HG03520 (cell line): ENCODE results near the gene SMIM33.
"Not testable (repeated sequence)": the region's sequence is repeated elsewhere in the genome, so short reads cannot be mapped to it uniquely, and the experiment has no call there.

Experiments
- ATAC-seq: cut with Tn5 transposase; IDR thresholded peaks from one replicate; pipeline ENCODE4 v1.9.1; 2021; ENCODE audit warnings: mild to moderate bottlenecking, moderate library complexity; ENCODE audit not compliant: unreplicated experiment

The SMIM33 gene

GRCh38 chr5:139456776-139457175 is 14.0 kb upstream of the SMIM33 start:
- ATAC-seq: no peak

GRCh38 chr5:139457241-139457640 is 13.6 kb upstream of the SMIM33 start:
- no peak for ATAC-seq

- no peak for ATAC-seq
Observed at GRCh38 chr5:139457653-139458306, 13.0 kb upstream of the SMIM33 start.

DNA sequence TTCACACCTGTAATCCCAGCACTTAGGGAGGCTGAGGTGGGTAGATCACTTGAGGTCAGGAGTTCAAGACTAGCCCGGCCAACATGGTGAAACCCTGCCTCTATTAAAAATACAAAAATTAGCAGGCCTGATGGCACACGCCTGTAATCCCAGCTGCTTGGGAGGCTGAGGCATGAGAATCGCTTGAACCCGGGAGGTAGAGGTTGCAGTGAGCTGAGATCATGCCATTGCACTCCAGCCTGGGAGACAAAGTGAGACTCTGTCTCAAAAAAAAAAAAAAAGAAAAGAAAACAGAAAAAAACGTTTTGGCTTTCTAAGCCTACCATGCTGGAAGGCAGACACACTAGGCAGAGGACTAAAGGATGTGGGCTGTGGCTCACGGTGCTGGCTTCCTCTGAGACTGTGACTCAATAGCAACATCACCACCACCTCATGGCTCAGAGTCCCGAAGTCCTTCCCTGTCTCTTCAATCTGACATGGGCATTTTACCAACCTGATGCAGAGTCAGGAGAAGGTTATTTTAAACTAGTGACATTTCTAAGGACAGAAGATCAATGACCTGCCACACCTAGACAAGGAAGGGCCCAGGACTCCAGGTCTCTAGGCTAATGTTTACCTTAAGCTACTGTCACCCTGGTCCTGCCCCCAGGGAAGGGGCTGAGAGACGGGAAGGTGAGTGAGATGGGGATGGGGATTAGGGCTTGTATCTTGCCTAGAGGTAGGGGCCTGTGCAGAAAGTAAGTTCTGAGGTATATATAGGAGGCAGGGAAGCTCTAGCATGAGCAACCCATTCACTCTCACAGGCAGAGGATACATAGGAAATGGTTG is 12.0 kb upstream of the SMIM33 start:
- peak; percentile 48 for ATAC-seq

DNA sequence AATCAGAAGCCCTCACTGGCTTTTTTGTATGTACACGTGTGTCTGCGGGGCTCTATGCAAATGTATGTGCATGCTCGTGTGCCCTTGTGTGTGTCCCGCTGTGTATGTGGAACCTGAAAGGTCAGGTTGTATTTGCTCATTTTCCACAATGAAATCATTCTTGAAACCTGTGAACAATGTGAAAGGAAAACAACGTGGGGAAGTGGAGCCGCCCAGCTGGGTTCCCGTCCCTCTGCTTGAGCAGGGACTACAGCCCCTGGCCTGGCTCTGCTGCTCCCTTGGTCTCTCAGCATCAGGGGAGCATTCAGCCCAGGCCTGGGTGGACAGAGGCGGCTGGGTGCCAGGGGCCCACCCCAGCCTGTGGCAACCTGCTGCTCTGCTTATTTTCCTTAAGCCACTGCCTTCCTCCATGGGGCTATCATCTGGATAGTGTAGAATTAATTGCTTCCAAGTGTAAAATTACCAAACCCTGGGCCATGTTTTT is 11.3 kb upstream of the SMIM33 start:
- peak; percentile 23 for ATAC-seq

GRCh38 chr5:139460455-139460854 is 10.3 kb upstream of the SMIM33 start:
- no peak for ATAC-seq

GRCh38 chr5:139461176-139461575 is 9.6 kb upstream of the SMIM33 start:
- no peak for ATAC-seq

DNA sequence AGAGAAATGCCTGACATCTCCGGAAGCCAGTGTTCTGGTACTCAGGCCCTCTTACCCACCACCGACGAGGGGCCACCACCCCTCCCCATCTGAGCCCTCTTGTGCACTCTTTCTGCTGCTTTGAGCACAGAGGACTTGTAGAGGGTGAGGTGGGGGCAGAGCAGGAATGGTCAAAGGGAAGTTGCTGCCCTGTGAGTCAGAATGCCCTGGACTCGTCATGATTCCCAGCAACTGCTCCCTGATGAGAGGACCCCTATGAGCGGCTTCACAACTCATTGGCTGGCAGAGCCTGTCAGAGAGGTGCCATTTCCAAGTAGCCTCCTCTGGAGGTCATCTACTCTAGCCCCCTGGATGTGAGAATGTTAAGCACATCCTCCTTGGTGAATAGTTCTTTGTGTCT is 9.1 kb upstream of the SMIM33 start:
- ATAC-seq: no peak

DNA sequence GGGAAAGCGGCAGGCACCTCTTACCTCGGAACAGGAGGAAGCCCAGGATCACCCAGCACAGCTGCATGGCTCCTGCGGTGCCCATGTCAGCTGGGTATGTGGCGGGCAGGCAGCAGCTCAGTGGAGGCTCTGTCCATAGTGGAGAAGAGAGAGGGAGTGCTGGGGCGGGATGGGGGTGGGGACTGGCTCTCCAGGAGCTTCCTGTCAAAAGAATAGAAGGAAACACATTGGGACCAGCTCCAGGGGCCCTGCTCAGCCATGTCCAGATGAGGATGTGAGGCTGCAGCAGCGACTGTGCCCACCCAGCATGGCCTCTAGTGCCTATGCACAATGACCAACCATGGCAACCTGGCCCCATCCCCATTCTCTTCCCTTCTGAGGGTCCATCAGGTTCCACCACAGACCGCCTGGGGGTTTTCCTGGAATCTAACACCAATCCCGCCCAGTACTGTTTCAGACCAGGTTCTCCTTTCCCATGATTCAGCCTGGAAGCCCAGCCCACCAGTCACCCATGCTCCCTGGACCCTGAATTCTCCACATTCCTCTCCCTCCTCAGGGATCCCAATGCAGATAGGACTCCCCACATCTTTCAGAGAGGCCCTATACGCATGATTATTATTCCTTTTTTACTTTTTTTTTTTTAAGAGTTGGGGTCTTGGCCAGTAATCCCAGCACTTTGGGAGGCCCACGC is 8.1 kb upstream of the SMIM33 start, which contains the start of gene ECSCR:
Gene ECSCR, minus strand, starts transcription at position 158 of the 691 bp plus-strand sequence. Its CDS starts 73 bp downstream, at position 85.
- no peak for ATAC-seq

DNA sequence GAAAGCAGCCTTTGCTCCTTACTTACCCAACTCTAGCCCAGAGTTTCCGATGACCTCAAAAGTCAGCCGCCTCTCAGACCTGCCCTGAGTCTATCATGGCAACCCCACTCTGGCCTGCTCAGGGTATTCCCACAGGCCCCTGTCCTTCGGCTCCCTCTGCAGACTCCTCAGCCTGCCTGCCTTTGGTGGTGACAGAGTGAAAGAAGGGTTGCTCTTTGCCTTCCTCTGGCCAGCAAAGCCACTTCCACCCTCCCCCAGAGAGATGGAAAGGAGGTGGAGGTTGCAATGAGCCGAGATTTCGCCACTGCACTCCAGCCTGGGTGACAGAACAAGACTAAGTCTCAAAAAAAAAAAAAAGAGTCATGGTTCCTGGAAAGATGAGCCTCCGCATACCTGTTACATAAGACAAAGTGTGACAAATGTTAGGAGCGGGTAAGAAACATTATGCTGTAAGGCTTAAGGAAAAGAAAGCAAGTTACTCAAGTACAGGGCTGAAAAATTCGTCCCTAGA is 2.3 kb upstream of the SMIM33 start:
- no peak for ATAC-seq

DNA sequence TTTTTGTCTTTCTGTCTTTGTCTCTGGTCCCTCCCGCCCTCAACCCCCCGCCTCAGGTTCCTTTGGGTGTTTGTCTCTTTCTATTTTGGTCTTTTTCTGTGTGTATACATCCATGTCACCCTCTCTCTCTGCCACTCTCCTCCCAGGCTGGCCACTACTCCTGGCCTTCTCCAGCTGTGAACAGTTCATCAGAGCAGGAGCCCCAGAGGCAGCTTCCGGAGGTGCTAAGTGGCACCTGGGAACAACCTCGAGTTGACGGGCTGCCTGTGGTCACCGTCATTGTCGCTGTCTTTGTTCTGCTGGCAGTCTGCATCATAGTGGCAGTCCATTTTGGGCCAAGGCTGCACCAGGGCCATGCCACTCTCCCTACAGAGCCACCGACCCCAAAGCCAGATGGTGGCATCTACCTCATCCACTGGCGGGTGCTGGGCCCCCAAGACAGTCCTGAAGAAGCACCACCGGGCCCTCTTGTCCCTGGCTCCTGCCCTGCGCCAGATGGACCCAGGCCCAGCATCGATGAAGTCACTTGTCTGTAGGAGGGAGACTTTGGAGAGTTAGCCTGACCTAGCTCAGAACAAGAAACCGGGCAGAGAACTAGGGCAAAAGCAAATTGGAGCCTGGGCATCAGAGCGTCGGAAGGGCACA is 1.7 kb downstream of the SMIM33 start:
- no peak for ATAC-seq

DNA sequence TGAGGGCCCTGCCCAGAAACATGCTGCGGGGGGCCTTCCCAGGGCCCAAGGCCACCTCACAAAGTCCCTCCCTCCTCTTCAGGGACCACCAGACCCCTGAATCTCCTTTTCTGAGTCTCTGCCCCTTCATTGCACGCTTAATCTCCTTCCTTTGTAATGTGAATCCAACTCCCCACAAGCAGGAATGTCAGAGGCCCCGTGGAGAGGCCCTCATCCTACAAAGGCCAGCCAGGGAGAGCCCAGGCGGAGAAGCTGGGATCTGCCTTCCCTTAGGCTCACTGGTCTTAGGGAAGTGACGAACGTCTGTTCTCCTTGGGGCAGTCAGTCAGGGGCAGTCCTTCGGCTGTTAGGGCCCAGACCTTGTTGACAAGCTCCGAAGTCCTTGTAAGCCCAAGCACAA is 2.3 kb downstream of the SMIM33 start:
- no peak for ATAC-seq

DNA sequence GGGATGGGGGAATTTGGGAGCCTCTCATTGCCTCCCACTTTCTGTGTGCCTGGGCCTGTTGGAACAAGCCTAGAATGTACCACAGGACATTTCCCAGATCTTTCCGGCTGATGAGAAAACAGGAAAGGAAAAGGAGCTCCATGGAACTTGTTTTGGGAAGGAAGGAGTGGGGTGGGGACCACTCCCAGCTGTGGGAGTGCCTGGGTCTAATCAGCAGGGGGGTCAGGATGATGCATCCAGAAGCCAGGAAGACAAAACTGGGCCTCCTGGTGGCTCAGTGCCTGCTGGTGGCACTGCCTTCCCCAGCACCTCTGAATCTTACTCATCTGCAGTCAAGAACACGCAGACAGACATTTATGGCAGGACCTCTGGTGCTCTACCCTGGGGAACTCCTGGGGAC is 2.8 kb downstream of the SMIM33 start:
- no peak for ATAC-seq

GRCh38 chr5:139474890-139475791 is 4.3 kb downstream of the SMIM33 start:
- ATAC-seq: no peak

DNA sequence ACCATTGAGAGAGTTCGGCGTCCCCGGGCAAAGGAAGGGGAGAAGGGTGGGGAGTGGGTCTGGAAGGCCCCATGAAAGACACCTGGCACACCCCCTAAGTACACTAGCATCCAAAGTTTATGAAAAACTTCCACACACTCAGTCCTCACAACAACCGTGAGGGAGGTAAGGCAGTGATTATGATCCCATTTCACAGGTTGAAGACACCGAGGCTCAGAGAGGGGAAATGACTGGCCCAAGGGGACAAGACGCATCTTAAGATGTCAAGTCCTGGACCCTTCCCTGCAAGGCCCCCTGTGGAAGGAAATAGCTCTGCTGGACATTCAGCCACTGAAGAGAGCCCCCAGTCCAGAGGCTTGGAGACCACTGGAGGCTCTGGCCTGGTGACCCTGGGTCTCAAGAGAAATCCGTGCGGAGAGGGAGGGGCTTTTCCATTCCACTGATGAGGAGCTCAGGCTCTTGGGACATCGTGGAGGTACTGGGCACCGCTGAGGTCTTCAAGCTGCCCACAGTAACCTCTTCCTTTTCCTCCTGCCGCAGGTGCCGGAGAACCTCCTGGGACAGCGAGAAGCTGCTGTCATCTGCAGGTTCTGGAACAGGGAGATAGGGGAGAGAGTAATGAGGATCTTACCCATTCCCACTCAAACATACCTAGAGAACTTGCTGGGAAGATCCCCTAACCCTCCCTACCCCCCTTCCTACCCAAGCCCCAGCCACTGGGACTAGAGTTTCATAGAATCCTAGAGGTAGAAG is 5.2 kb downstream of the SMIM33 start:
- ATAC-seq: no peak

- not testable (repeated sequence) for ATAC-seq
Observed at GRCh38 chr5:139478657-139479423, 8.0 kb downstream of the SMIM33 start.

- not testable (repeated sequence) for ATAC-seq
Observed at GRCh38 chr5:139479729-139480128, 8.9 kb downstream of the SMIM33 start.

GRCh38 chr5:139481122-139481533 is 10.3 kb downstream of the SMIM33 start:
- ATAC-seq: no peak
